Trophoblast cell (in vitro differentiated cells and primary cell): ENCODE results near the gene DHRS3.
A peak's percentile ranks its signal among the peaks of the same experiment; 100 is the strongest.

ENCODE experiments used
- DNase-seq, 2 donors: peaks; one replicate each; pipeline ENCODE4 v3.0.0-alpha.2; 2016
- H2AFZ ChIP-seq: 2 replicates; pipeline ENCODE4 v1.6.1; 2013; ENCODE audit warnings: low read length, moderate library complexity, mild to moderate bottlenecking; ENCODE audit not compliant: insufficient read depth, poor library complexity
- H2AK5ac ChIP-seq: 2 replicates; pipeline ENCODE4 v1.6.1; 2013; ENCODE audit warnings: mild to moderate bottlenecking, low read length
- H2BK120ac ChIP-seq: 2 replicates; pipeline ENCODE4 v1.6.1; 2013; ENCODE audit warnings: low read length, mild to moderate bottlenecking, moderate library complexity; ENCODE audit not compliant: insufficient read depth, poor library complexity
- H2BK12ac ChIP-seq: 2 replicates; pipeline ENCODE4 v1.6.1; 2013; ENCODE audit warnings: mild to moderate bottlenecking, low read length, moderate library complexity
- H2BK5ac ChIP-seq: 2 replicates; pipeline ENCODE4 v1.6.1; 2013; ENCODE audit warnings: low read length, low read depth, moderate library complexity, mild to moderate bottlenecking; ENCODE audit not compliant: poor library complexity
- H3K14ac ChIP-seq: 2 replicates; pipeline ENCODE4 v1.6.1; 2013; ENCODE audit warnings: mild to moderate bottlenecking, low read length
- H3K18ac ChIP-seq: 2 replicates; pipeline ENCODE4 v1.6.1; 2013; ENCODE audit warnings: mild to moderate bottlenecking, low read length
- H3K23ac ChIP-seq: 2 replicates; pipeline ENCODE4 v1.6.1; 2013; ENCODE audit warnings: low read length
- H3K27ac ChIP-seq: 2 replicates; pipeline ENCODE4 v1.5.1; 2013; ENCODE audit warnings: low read depth, mild to moderate bottlenecking, inconsistent platforms, low read length, moderate library complexity
- H3K27me3 ChIP-seq: 2 replicates; pipeline ENCODE4 v1.6.1; 2013; ENCODE audit warnings: inconsistent platforms, mild to moderate bottlenecking, low read length, moderate library complexity; ENCODE audit not compliant: insufficient read depth
- H3K36me3 ChIP-seq, 2 experiments: 1 replicate in 1 of 2; 2 replicates in 1 of 2; pipeline ENCODE4 v1.6.1; 2013; ENCODE audit warnings: low read length in 2 of 2, mild to moderate bottlenecking in 2 of 2, moderate library complexity in 1 of 2; ENCODE audit not compliant: insufficient read depth in 2 of 2, control insufficient read depth in 1 of 2
- H3K4ac ChIP-seq: 2 replicates; pipeline ENCODE4 v1.6.1; 2013; ENCODE audit warnings: low read depth, mild to moderate bottlenecking, low read length, moderate library complexity
- H3K4me1 ChIP-seq, 2 experiments: 1 replicate in 1 of 2; 2 replicates in 1 of 2; pipeline ENCODE4 v1.6.1; 2013; ENCODE audit warnings: low read length in 2 of 2, mild to moderate bottlenecking in 2 of 2, moderate library complexity in 1 of 2; ENCODE audit not compliant: insufficient read depth in 2 of 2, control insufficient read depth in 1 of 2
- H3K4me2 ChIP-seq: 2 replicates; pipeline ENCODE4 v1.6.1; 2013; ENCODE audit warnings: inconsistent platforms, mild to moderate bottlenecking, low read length, moderate library complexity
- H3K4me3 ChIP-seq: 2 replicates; pipeline ENCODE4 v1.5.1; 2013; ENCODE audit warnings: mild to moderate bottlenecking, low read depth, low read length, inconsistent platforms
- H3K79me1 ChIP-seq: one replicate; pipeline ENCODE4 v1.6.1; 2013; ENCODE audit warnings: low read length
- H3K79me2 ChIP-seq: 2 replicates; pipeline ENCODE4 v1.6.1; 2013; ENCODE audit warnings: low read length, mild to moderate bottlenecking; ENCODE audit not compliant: control insufficient read depth, insufficient read depth, poor library complexity
- H3K9ac ChIP-seq: 2 replicates; pipeline ENCODE4 v1.6.1; 2013; ENCODE audit warnings: mild to moderate bottlenecking, low read length
- H3K9me3 ChIP-seq: 2 replicates; pipeline ENCODE4 v1.6.1; 2013; ENCODE audit warnings: low read depth, mild to moderate bottlenecking, control low read depth, inconsistent platforms, low read length; ENCODE audit not compliant: insufficient read depth
- H4K12ac ChIP-seq: 2 replicates; pipeline ENCODE4 v1.6.1; 2013; ENCODE audit warnings: low read depth, mild to moderate bottlenecking, low read length, moderate library complexity
- H4K8ac ChIP-seq: 2 replicates; pipeline ENCODE4 v1.6.1; 2013; ENCODE audit warnings: low read depth, mild to moderate bottlenecking, low read length, moderate library complexity
- H4K91ac ChIP-seq: one replicate; pipeline ENCODE4 v1.6.1; 2013; ENCODE audit warnings: low read depth, mild to moderate bottlenecking, low read length, moderate library complexity
- WGBS: extraction: QIAGEN DNeasy Blood & Tissue Kit; methylation state at CpG from one replicate; pipeline ENCODE4 v1.1.7; 2013; ENCODE audit warnings: missing lambda C conversion rate; ENCODE audit not compliant: insufficient read length, insufficient coverage; ENCODE audit errors: extremely low coverage; 5-methylcytosine and 5-hydroxymethylcytosine counted together

DHRS3 gene

DNA sequence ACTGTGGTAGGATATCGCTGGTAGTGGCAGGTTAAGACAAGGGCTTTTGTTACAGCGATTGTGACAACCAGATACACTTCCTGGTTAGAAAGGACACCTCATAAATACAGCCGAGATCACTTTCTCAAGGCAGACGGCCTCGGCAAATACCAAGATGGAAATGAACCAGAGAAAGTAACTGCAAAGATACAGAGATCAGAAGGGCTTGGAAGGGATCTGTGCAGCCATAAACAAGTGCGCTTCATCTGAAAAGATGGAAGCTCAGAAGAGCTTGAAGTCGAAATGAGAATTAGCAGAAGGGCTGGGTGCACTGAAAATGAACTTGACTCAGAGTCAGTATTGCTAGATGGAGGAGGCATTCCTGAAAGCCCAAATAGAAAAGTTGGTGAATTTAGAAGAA is 7.1 kb downstream of the DHRS3 start:
- Histone ChIP-seq H3K4me3 (no peak overlapping the region), H3K36me3 (no peaks in the 10 kb centered on the region), H3K27me3 (no peaks in the 10 kb centered on the region), H3K27ac (no peak overlapping the region), H3K9me3 (peaks cover 5% of the 10 kb centered on the region), H3K23ac (no peak overlapping the region), H3K18ac (no peak overlapping the region), H3K4me1 (peaks cover 6 to 11% of the 10 kb centered on the region in 2 experiments), H3K4ac (no peak overlapping the region), H3K79me1 (peaks cover 4% of the 10 kb centered on the region), H4K12ac (no peak overlapping the region), H2BK120ac (no peak overlapping the region), H4K91ac (no peak overlapping the region), H3K79me2 (no peaks in the 10 kb centered on the region), H3K9ac (no peak overlapping the region), H2AFZ (no peak overlapping the region), H3K14ac (no peak overlapping the region), H3K4me2 (no peak overlapping the region), H2AK5ac (no peak overlapping the region), H4K8ac (no peak overlapping the region), H2BK12ac (no peak overlapping the region), H2BK5ac (no peak overlapping the region)
- DNase-seq: no peak
- no CpG with 5 or more reads among the region's 7 CpGs for WGBS

DNA sequence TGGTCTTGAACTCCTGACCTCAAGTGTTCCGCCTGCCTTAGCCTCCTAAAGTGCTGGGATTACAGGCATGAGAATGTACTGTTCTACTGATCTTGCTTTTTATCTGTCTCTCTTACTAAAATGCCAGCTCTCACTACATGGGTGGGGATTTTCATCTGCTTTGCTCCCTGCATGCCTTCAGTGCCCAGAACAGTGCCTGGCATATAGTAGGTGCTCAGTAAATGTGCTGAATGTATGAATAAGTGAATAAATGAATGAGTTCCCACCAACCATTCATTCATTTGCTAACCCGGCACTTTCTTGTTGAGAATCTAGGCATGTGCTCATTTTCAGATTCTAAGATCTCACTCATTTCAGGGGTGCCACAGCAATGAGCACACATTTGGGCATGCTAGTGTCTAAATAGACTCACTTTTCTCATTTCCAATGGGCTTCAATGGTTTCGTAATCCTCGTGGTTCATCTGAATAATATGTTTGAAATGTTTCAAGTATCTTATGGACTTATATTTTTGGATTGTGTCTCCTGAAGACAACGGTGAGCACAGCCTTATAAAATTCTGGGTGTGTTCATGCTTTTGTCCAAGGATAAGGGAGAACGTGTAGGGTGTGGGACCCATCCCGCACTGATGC is 7.6 kb downstream of the DHRS3 start:
- peak in 1 of 2 donors; percentile 80 for DNase-seq
- Histone ChIP-seq H4K91ac (no peak overlapping the region), H3K27me3 (no peaks in the 10 kb centered on the region), H4K12ac (no peak overlapping the region), H3K9ac (no peak overlapping the region), H3K18ac (no peak overlapping the region), H2BK12ac (no peak overlapping the region), H3K79me2 (no peaks in the 10 kb centered on the region), H3K4me1 (peaks cover 2 to 7% of the 10 kb centered on the region in 2 experiments), H3K36me3 (no peaks in the 10 kb centered on the region), H2AFZ (no peak overlapping the region), H3K14ac (no peak overlapping the region), H2BK5ac (no peak overlapping the region), H3K4me3 (no peak overlapping the region), H3K23ac (no peak overlapping the region), H2BK120ac (no peak overlapping the region), H3K4ac (no peak overlapping the region), H3K9me3 (peaks cover 5% of the 10 kb centered on the region), H3K79me1 (no peaks in the 10 kb centered on the region), H4K8ac (no peak overlapping the region), H3K27ac (no peak overlapping the region), H3K4me2 (no peak overlapping the region), H2AK5ac (no peak overlapping the region)
- no CpG with 5 or more reads among the region's 7 CpGs for WGBS

DNA sequence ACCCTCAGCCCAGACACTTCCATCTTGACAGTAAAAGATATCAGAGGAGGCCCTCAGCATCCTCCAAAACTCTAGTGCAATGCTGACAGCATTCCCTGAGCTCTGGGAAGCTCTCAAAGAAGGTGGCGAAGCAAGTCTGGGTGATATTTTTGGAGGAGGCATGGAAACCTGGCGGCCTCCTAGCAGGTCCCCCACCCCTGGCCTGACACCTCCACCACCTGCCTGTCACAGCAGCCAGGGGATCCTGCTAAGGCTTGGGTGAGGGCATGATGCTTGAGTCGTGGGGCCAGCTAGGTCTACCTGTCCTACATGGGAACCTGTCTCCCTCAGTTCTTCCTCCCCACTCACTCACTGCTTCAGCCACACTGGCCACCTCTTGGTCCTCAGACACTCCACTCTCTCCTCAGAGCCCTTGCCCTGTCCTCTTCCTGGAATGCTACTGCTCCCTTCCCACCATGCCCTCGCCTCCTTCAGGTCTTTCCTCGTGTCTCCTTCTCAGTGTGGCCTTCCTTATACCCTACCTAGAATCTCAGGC is 8.5 kb downstream of the DHRS3 start:
- Histone ChIP-seq H3K79me1 (no peaks in the 10 kb centered on the region), H3K79me2 (no peaks in the 10 kb centered on the region), H4K12ac (no peak overlapping the region), H3K36me3 (no peaks in the 10 kb centered on the region), H3K9ac (no peak overlapping the region), H3K4me3 (no peak overlapping the region), H3K9me3 (peaks cover 5% of the 10 kb centered on the region), H3K27ac (no peak overlapping the region), H3K14ac (no peak overlapping the region), H4K91ac (no peak overlapping the region), H4K8ac (no peak overlapping the region), H3K27me3 (no peaks in the 10 kb centered on the region), H2BK120ac (no peak overlapping the region), H3K18ac (no peak overlapping the region), H2BK12ac (no peak overlapping the region), H2BK5ac (no peak overlapping the region), H2AK5ac (no peak overlapping the region), H3K4ac (no peak overlapping the region), H3K4me2 (no peak overlapping the region), H3K4me1 (peaks cover 0 to under 1% of the 10 kb centered on the region in 2 experiments), H2AFZ (peak overlapping the region; percentile 32), H3K23ac (no peak overlapping the region)
- no peak for DNase-seq
- WGBS: no CpG with 5 or more reads among the region's 5 CpGs

- no peaks in the 10 kb centered on the region for H3K27me3 ChIP-seq
- H3K36me3 ChIP-seq: no peaks in the 10 kb centered on the region
- H4K8ac ChIP-seq: no peak overlapping the region
- no peak overlapping the region for H3K27ac ChIP-seq
- H3K4me2 ChIP-seq: no peak overlapping the region
- no peaks in the 10 kb centered on the region for H3K79me1 ChIP-seq
- no peak overlapping the region for H4K12ac ChIP-seq
- H3K9ac ChIP-seq: no peak overlapping the region
- peaks cover 0 to 3% of the 10 kb centered on the region in 2 experiments for H3K4me1 ChIP-seq
- no peak overlapping the region for H3K4ac ChIP-seq
- no peak overlapping the region for H3K23ac ChIP-seq
- no CpG with 5 or more reads among the region's 5 CpGs for WGBS
- no peak overlapping the region for H3K18ac ChIP-seq
- H2BK12ac ChIP-seq: no peak overlapping the region
- no peak overlapping the region for H2BK5ac ChIP-seq
- H2AK5ac ChIP-seq: no peak overlapping the region
- peaks cover 5% of the 10 kb centered on the region for H3K9me3 ChIP-seq
- no peaks in the 10 kb centered on the region for H3K79me2 ChIP-seq
- H2BK120ac ChIP-seq: no peak overlapping the region
- no peak for DNase-seq
- no peak overlapping the region for H3K4me3 ChIP-seq
- H2AFZ ChIP-seq: no peak overlapping the region
- no peak overlapping the region for H3K14ac ChIP-seq
- H4K91ac ChIP-seq: no peak overlapping the region
Measured at GRCh38 chr1:12608311-12608957, 9.6 kb downstream of the DHRS3 start.
